ENCODE data around the gene ADGRV1. TPM values are rescaled to one million over a fixed set of nuclear protein-coding genes. Genes with fewer than 3 reads are reported as not detected.

Gene ADGRV1
- total and polyA plus RNA-seq, 2 donors (not counting 3 experiments of a cell fraction or from before 2014, with no cell fraction given): 0.11 to 0.55 TPM

GRCh38 chr5:91025956-91026355 lies 467.4 kb downstream of the ADGRV1 start:
- FAIRE-seq (no peak), DNase-seq (ENCODE audit: low read depth, low spot score) (no peak)
- ChIA-PET CTCF (no interaction called here), POLR2A (no interaction called here)
- Histone ChIP-seq H2AFZ (ENCODE audit: low read depth, low read length) (no peak overlapping the region), H3K79me2 (ENCODE audit: control insufficient read depth, insufficient read depth, low read length) (no peaks in the 10 kb centered on the region), H3K4me2 (ENCODE audit: insufficient read depth, low read length) (no peak overlapping the region), H4K20me1 (replicated peaks; ENCODE audit: control insufficient read depth, extremely low read depth, insufficient read depth, low read length) (no peaks in the 10 kb centered on the region), H3K27me3 (ENCODE audit: control insufficient read depth in 2 of 2, insufficient read depth in 2 of 2, low read length in 2 of 2) (no peaks in the 10 kb centered on the region), H3K9me3 (replicated peaks; ENCODE audit: control insufficient read depth, insufficient read depth, low read length) (no peaks in the 10 kb centered on the region), H3K36me3 (ENCODE audit: control insufficient read depth in 2 of 2, extremely low read depth in 1 of 2, insufficient read depth in 2 of 2, low read length in 2 of 2) (no peaks in the 10 kb centered on the region), H3K4me1 (ENCODE audit: control insufficient read depth, extremely low read depth, insufficient read depth, low read length) (no peaks in the 10 kb centered on the region), H3K9me1 (replicated peaks; ENCODE audit: control insufficient read depth, extremely low read depth, insufficient read depth, low read length) (no peaks in the 10 kb centered on the region), H3K27ac (ENCODE audit: insufficient read depth, low read depth, low read length) (no peak overlapping the region), H3K9ac (replicated peaks; ENCODE audit: extremely low read depth, insufficient read depth, low read length) (no peak overlapping the region), H3K4me3 (replicated peaks in 1 of 3; ENCODE audit: insufficient read depth in 1 of 3, low read depth in 1 of 3, low read length in 3 of 3) (no peak overlapping the region)
- TF ChIP-seq MAX (IDR thresholded peaks at IDR 0.05; ENCODE audit: insufficient read depth, insufficient read length): no peak
- no peak for TF ChIP-seq JUN (IDR thresholded peaks at IDR 0.05; ENCODE audit: borderline replicate concordance, insufficient read depth, insufficient read length, low read depth)
- no peak for TF ChIP-seq POLR2AphosphoS5 (IDR thresholded peaks at IDR 0.05; ENCODE audit: insufficient read depth, low read depth, low read length)
- no peak for TF ChIP-seq POLR2A (IDR thresholded peaks at IDR 0.05; ENCODE audit: low read depth, low read length)
- no peak for TF ChIP-seq CTCF (IDR thresholded peaks at IDR 0.05; ENCODE audit: extremely low read depth in 1 of 2, insufficient read depth in 1 of 2, low read depth in 1 of 2, low read length in 2 of 2)
- no peak for TF ChIP-seq FOS (IDR thresholded peaks at IDR 0.05; ENCODE audit: borderline replicate concordance, insufficient read depth, low read length)
- intact Hi-C loops (cut with micrococcal nuclease) (no loop called here), dilution Hi-C loops (cut with MboI; ENCODE audit: extremely low pct_ligation_motif_present, low sequenced_read_pairs) (no loop called here)
- no TSS peak for BruUV-seq (replicated peaks)

GRCh38 chr5:91026466-91026865 lies 467.9 kb downstream of the ADGRV1 start:
- FAIRE-seq (no peak), DNase-seq (ENCODE audit: low read depth, low spot score) (no peak)
- POLR2A ChIA-PET: no interaction called here
- Histone ChIP-seq H3K4me2 (ENCODE audit: insufficient read depth, low read length) (no peak overlapping the region), H3K9me1 (replicated peaks; ENCODE audit: control insufficient read depth, extremely low read depth, insufficient read depth, low read length) (no peaks in the 10 kb centered on the region), H2AFZ (ENCODE audit: low read depth, low read length) (no peak overlapping the region), H3K9ac (replicated peaks; ENCODE audit: extremely low read depth, insufficient read depth, low read length) (no peak overlapping the region), H3K4me3 (replicated peaks in 1 of 3; ENCODE audit: insufficient read depth in 1 of 3, low read depth in 1 of 3, low read length in 3 of 3) (no peak overlapping the region), H3K27me3 (ENCODE audit: control insufficient read depth in 2 of 2, insufficient read depth in 2 of 2, low read length in 2 of 2) (no peaks in the 10 kb centered on the region), H3K4me1 (ENCODE audit: control insufficient read depth, extremely low read depth, insufficient read depth, low read length) (no peaks in the 10 kb centered on the region), H3K9me3 (replicated peaks; ENCODE audit: control insufficient read depth, insufficient read depth, low read length) (no peaks in the 10 kb centered on the region), H4K20me1 (replicated peaks; ENCODE audit: control insufficient read depth, extremely low read depth, insufficient read depth, low read length) (no peaks in the 10 kb centered on the region), H3K36me3 (ENCODE audit: control insufficient read depth in 2 of 2, extremely low read depth in 1 of 2, insufficient read depth in 2 of 2, low read length in 2 of 2) (no peaks in the 10 kb centered on the region), H3K79me2 (ENCODE audit: control insufficient read depth, insufficient read depth, low read length) (no peaks in the 10 kb centered on the region), H3K27ac (ENCODE audit: insufficient read depth, low read depth, low read length) (no peak overlapping the region)
- no peak for TF ChIP-seq CTCF (IDR thresholded peaks at IDR 0.05; ENCODE audit: extremely low read depth in 1 of 2, insufficient read depth in 1 of 2, low read depth in 1 of 2, low read length in 2 of 2)
- no peak for TF ChIP-seq FOS (IDR thresholded peaks at IDR 0.05; ENCODE audit: borderline replicate concordance, insufficient read depth, low read length)
- TF ChIP-seq GATA2 (IDR thresholded peaks at IDR 0.05; ENCODE audit: insufficient read depth, insufficient read length, low read depth, low read length): no peak
- TF ChIP-seq MYC (IDR thresholded peaks at IDR 0.05; ENCODE audit: low read depth, low read length): no peak
- TF ChIP-seq EZH2 (IDR thresholded peaks at IDR 0.05; ENCODE audit: borderline replicate concordance, low read depth, low read length, severe bottlenecking): no peak
- TF ChIP-seq POLR2AphosphoS5 (IDR thresholded peaks at IDR 0.05; ENCODE audit: insufficient read depth, low read depth, low read length): no peak
- TF ChIP-seq POLR2A (IDR thresholded peaks at IDR 0.05; ENCODE audit: low read depth, low read length): no peak
- TF ChIP-seq MAX (IDR thresholded peaks at IDR 0.05; ENCODE audit: insufficient read depth, insufficient read length): no peak
- no peak for TF ChIP-seq JUN (IDR thresholded peaks at IDR 0.05; ENCODE audit: borderline replicate concordance, insufficient read depth, insufficient read length, low read depth)
- dilution Hi-C loops (cut with MboI; ENCODE audit: extremely low pct_ligation_motif_present, low sequenced_read_pairs): no loop called here
- CTCF ChIA-PET: no interaction called here
- no TSS peak for BruUV-seq (replicated peaks)
- intact Hi-C loops (cut with micrococcal nuclease): no loop called here
